ENCODE data around the gene TNPO2.

Gene TNPO2

DNA sequence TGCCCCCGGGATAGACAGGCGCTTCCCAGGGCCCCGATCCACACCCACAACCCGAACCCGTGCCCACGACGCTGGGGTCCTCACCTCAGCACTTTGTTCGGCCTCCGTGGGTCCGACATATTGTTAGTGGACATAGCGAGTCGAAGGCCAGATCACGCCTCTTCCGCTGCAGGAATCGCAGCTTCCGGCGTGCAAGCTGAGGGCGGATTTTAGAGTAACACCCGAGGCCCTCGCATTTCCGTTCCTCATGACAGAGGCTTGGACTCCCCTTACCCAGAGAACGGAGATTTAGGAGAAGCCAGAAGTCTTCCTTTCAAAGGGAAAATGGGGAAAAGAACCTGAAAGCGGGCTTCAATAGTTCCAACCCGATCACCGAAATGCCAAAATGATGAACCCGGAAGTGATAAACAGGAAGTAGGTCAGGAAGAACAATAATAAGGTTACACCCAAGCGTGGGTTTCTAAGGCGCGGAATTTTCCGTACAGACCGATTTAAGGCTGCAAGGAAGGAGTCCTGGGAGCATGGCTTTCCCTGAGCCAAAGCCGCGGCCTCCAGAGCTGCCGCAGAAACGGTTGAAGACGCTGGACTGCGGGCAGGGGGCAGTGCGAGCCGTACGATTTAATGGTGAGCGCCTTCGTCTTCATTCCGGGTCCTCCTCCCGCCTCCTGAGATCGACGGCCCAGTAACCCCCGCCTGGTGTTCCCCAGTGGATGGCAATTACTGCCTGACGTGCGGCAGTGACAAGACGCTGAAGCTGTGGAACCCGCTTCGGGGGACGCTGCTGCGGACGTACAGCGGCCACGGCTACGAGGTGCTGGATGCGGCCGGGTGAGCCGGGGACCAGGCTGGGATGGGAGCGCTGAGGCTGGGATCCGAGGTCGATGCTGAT is 54.2 kb downstream of the TNPO2 start (continued):
- TF ChIP-seq, protein P1, sequence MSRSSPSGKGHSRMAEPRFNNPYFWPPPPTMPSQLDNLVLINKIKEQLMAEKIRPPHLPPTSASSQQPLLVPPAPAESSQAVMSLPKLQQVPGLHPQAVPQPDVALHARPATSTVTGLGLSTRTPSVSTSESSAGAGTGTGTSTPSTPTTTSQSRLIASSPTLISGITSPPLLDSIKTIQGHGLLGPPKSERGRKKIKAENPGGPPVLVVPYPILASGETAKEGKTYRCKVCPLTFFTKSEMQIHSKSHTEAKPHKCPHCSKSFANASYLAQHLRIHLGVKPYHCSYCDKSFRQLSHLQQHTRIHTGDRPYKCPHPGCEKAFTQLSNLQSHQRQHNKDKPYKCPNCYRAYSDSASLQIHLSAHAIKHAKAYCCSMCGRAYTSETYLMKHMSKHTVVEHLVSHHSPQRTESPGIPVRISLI (tag by site-specific recombination; IDR thresholded peaks at IDR 0.05), result no peak
- TF ChIP-seq HOXA7 (CRISPR knock-in tag; IDR thresholded peaks at IDR 0.05; ENCODE audit: borderline replicate concordance) (no peak), ZNF514 (tag by site-specific recombination; IDR thresholded peaks at IDR 0.05) (no peak), ZNF707 (tag by site-specific recombination; IDR thresholded peaks at IDR 0.05) (no peak), ZNF747 (tag by site-specific recombination; IDR thresholded peaks at IDR 0.05) (no peak), ZNF585B (tag by site-specific recombination; IDR thresholded peaks at IDR 0.05) (no peak), BCL11B (tag by site-specific recombination; IDR thresholded peaks at IDR 0.05; ENCODE audit: low read depth) (no peak), GLIS1 (tag by site-specific recombination; IDR thresholded peaks at IDR 0.05) (no peak), ZNF521 (tag by site-specific recombination; IDR thresholded peaks at IDR 0.05) (no peak), ZNF2 (tag by site-specific recombination; IDR thresholded peaks at IDR 0.05) (peak; percentile 98), ZNF391 (tag by site-specific recombination; IDR thresholded peaks at IDR 0.05; ENCODE audit: borderline replicate concordance, low read depth) (peak; percentile 96), ZNF701 (tag by site-specific recombination; IDR thresholded peaks at IDR 0.05) (no peak), ZNF37A (tag by site-specific recombination; IDR thresholded peaks at IDR 0.05) (no peak), ZNF560 (tag by site-specific recombination; IDR thresholded peaks at IDR 0.05; ENCODE audit: borderline replicate concordance) (no peak), ZNF660 (tag by site-specific recombination; IDR thresholded peaks at IDR 0.05) (peak; percentile 98), BCL11A (tag by site-specific recombination; IDR thresholded peaks at IDR 0.05; ENCODE audit: low read depth) (no peak), KLF16 (tag by site-specific recombination; IDR thresholded peaks at IDR 0.05) (peak; percentile 95), ZNF140 (tag by site-specific recombination; IDR thresholded peaks at IDR 0.05) (no peak), YY2 (tag by site-specific recombination; IDR thresholded peaks at IDR 0.05) (peak; percentile 75; the same call in 1 of the 2 replicates), ZNF623 (tag by site-specific recombination; IDR thresholded peaks at IDR 0.05) (peak; percentile 28; the same call in 1 of the 2 replicates), ZNF16 (tag by site-specific recombination; IDR thresholded peaks at IDR 0.05; ENCODE audit: low read depth) (no peak), SP2 (tag by site-specific recombination; IDR thresholded peaks at IDR 0.05) (peak; percentile 76), REPIN1 (tag by site-specific recombination; IDR thresholded peaks at IDR 0.05; ENCODE audit: low read depth) (no peak)
- TF ChIP-seq, protein P2, sequence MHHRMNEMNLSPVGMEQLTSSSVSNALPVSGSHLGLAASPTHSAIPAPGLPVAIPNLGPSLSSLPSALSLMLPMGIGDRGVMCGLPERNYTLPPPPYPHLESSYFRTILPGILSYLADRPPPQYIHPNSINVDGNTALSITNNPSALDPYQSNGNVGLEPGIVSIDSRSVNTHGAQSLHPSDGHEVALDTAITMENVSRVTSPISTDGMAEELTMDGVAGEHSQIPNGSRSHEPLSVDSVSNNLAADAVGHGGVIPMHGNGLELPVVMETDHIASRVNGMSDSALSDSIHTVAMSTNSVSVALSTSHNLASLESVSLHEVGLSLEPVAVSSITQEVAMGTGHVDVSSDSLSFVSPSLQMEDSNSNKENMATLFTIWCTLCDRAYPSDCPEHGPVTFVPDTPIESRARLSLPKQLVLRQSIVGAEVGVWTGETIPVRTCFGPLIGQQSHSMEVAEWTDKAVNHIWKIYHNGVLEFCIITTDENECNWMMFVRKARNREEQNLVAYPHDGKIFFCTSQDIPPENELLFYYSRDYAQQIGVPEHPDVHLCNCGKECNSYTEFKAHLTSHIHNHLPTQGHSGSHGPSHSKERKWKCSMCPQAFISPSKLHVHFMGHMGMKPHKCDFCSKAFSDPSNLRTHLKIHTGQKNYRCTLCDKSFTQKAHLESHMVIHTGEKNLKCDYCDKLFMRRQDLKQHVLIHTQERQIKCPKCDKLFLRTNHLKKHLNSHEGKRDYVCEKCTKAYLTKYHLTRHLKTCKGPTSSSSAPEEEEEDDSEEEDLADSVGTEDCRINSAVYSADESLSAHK (tag by site-specific recombination; IDR thresholded peaks at IDR 0.05), result peak; percentile 42; the same call in 1 of the 2 replicates
- TF ChIP-seq, protein P3, sequence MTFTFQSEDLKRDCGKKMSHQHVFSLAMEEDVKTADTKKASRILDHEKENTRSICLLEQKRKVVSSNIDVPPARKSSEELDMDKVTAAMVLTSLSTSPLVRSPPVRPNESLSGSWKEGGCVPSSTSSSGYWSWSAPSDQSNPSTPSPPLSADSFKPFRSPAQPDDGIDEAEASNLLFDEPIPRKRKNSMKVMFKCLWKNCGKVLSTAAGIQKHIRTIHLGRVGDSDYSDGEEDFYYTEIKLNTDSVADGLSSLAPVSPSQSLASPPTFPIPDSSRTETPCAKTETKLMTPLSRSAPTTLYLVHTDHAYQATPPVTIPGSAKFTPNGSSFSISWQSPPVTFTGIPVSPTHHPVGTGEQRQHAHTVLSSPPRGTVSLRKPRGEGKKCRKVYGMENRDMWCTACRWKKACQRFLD (tag by site-specific recombination; IDR thresholded peaks at IDR 0.05), result no peak
- TF ChIP-seq, protein P4, sequence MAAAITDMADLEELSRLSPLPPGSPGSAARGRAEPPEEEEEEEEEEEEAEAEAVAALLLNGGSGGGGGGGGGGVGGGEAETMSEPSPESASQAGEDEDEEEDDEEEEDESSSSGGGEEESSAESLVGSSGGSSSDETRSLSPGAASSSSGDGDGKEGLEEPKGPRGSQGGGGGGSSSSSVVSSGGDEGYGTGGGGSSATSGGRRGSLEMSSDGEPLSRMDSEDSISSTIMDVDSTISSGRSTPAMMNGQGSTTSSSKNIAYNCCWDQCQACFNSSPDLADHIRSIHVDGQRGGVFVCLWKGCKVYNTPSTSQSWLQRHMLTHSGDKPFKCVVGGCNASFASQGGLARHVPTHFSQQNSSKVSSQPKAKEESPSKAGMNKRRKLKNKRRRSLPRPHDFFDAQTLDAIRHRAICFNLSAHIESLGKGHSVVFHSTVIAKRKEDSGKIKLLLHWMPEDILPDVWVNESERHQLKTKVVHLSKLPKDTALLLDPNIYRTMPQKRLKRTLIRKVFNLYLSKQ (tag by site-specific recombination; IDR thresholded peaks at IDR 0.05; ENCODE audit: borderline replicate concordance), result no peak
- TF ChIP-seq, protein P5, sequence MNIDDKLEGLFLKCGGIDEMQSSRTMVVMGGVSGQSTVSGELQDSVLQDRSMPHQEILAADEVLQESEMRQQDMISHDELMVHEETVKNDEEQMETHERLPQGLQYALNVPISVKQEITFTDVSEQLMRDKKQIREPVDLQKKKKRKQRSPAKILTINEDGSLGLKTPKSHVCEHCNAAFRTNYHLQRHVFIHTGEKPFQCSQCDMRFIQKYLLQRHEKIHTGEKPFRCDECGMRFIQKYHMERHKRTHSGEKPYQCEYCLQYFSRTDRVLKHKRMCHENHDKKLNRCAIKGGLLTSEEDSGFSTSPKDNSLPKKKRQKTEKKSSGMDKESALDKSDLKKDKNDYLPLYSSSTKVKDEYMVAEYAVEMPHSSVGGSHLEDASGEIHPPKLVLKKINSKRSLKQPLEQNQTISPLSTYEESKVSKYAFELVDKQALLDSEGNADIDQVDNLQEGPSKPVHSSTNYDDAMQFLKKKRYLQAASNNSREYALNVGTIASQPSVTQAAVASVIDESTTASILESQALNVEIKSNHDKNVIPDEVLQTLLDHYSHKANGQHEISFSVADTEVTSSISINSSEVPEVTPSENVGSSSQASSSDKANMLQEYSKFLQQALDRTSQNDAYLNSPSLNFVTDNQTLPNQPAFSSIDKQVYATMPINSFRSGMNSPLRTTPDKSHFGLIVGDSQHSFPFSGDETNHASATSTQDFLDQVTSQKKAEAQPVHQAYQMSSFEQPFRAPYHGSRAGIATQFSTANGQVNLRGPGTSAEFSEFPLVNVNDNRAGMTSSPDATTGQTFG (tag by site-specific recombination; IDR thresholded peaks at IDR 0.05; ENCODE audit: borderline replicate concordance), result 0 out of 2 replicates have a peak, but pooled peaks have one; percentile 60
- TF ChIP-seq, protein P6, sequence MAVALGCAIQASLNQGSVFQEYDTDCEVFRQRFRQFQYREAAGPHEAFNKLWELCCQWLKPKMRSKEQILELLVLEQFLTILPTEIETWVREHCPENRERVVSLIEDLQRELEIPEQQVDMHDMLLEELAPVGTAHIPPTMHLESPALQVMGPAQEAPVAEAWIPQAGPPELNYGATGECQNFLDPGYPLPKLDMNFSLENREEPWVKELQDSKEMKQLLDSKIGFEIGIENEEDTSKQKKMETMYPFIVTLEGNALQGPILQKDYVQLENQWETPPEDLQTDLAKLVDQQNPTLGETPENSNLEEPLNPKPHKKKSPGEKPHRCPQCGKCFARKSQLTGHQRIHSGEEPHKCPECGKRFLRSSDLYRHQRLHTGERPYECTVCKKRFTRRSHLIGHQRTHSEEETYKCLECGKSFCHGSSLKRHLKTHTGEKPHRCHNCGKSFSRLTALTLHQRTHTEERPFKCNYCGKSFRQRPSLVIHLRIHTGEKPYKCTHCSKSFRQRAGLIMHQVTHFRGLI (tag by site-specific recombination; IDR thresholded peaks at IDR 0.05), result peak; percentile 75; the same call in 1 of the 2 replicates
